Brain microvascular endothelial cell (primary cell): ENCODE results near the gene ABCC1.

Experiments used
- DNase-seq: peaks from one replicate; pipeline ENCODE4 v3.0.0-alpha.2; 2020
- H3K27ac ChIP-seq: fragments of 250-450 bp; sonication (Bioruptor Pico); 2 replicates; pipeline ENCODE4 v1.5.1; 2020; ENCODE audit warnings: mild to moderate bottlenecking, moderate library complexity
- H3K27me3 ChIP-seq: fragments of 250-450 bp; sonication (Bioruptor Pico); replicated peaks from 2 replicates; pipeline ENCODE4 v1.5.1; 2020; ENCODE audit warnings: mild to moderate bottlenecking
- H3K36me3 ChIP-seq: fragments of 250-450 bp; sonication (Bioruptor Pico); replicated peaks from 2 replicates; pipeline ENCODE4 v1.5.1; 2020; ENCODE audit warnings: mild to moderate bottlenecking
- H3K4me3 ChIP-seq: 2 replicates; pipeline ENCODE4 v1.5.1; 2011; ENCODE audit warnings: low read depth, mild to moderate bottlenecking, control low read depth, low read length, moderate library complexity
- CTCF ChIP-seq: IDR thresholded peaks from 2 replicates; pipeline ENCODE4 v1.5.1; 2011; ENCODE audit warnings: low read depth, mild to moderate bottlenecking, moderate library complexity, low read length, control low read depth, inconsistent platforms; ENCODE audit errors: missing control alignments
- in situ Hi-C: cut with HindIII; loops from 2 replicates; pipeline ENCODE4 v1.10.0; 2017; ENCODE audit warnings: low sequenced_read_pairs, low pct_ligation_motif_present

ABCC1 gene

GRCh38 chr16:16052916-16053315, 103.5 kb downstream of the ABCC1 start:
- in situ Hi-C loops = no loop called here
- Histone ChIP-seq H3K4me3 (no peak overlapping the region), H3K27me3 (no peaks in the 10 kb centered on the region), H3K27ac (peak overlapping the region; percentile 41), H3K36me3 (peaks cover 50% of the 10 kb centered on the region)
- DNase-seq = peak; percentile 52
- TF ChIP-seq CTCF = no peak

- H3K27me3 ChIP-seq = no peaks in the 10 kb centered on the region
- H3K27ac ChIP-seq = no peak overlapping the region
- in situ Hi-C loops = no loop called here
- no peak for TF ChIP-seq CTCF
- H3K4me3 ChIP-seq = no peak overlapping the region
- peaks cover 41% of the 10 kb centered on the region for H3K36me3 ChIP-seq
- no peak for DNase-seq
Observed at GRCh38 chr16:16057102-16057501, 107.7 kb downstream of the ABCC1 start.

GRCh38 chr16:16059160-16059559, 109.7 kb downstream of the ABCC1 start:
- in situ Hi-C loops = no loop called here
- H3K4me3 ChIP-seq = no peak overlapping the region

GRCh38 chr16:16059895-16060590, 110.6 kb downstream of the ABCC1 start:
- no peak overlapping the region for H3K4me3 ChIP-seq
- no peak overlapping the region for H3K27ac ChIP-seq
- no peak for DNase-seq
- TF ChIP-seq CTCF = no peak
- in situ Hi-C loops = no loop called here
- peaks cover 40% of the 10 kb centered on the region for H3K36me3 ChIP-seq
- no peaks in the 10 kb centered on the region for H3K27me3 ChIP-seq

More at GRCh38 chr16:16059160-16059559, 109.7 kb downstream of the ABCC1 start:
- Histone ChIP-seq H3K27ac (no peak overlapping the region), H3K36me3 (peaks cover 34% of the 10 kb centered on the region), H3K27me3 (no peaks in the 10 kb centered on the region)
- no peak for DNase-seq
- TF ChIP-seq CTCF = no peak

- no peak overlapping the region for H3K27ac ChIP-seq
- TF ChIP-seq CTCF = peak; percentile 21
- no peak overlapping the region for H3K4me3 ChIP-seq
- DNase-seq = no peak
- H3K36me3 ChIP-seq = peaks cover 30% of the 10 kb centered on the region
- H3K27me3 ChIP-seq = no peaks in the 10 kb centered on the region
- in situ Hi-C loops = no loop called here
Observed at GRCh38 chr16:16062023-16062937, 112.9 kb downstream of the ABCC1 start.
